Ramos (cell line): Measurements from ENCODE around the gene KRTAP9-6.
"Not testable (repeated sequence)": the region's sequence is repeated elsewhere in the genome, so short reads cannot be mapped to it uniquely, and the experiment has no call there.

Experiments used
- in situ Hi-C: fragments of 300-500 bp; cut with MboI; formaldehyde crosslinking; loops from one replicate; pipeline ENCODE4 v1.14.3; 2022; ENCODE audit warnings: low sequenced_read_pairs; ENCODE audit not compliant: unreplicated experiment

Gene KRTAP9-6

DNA sequence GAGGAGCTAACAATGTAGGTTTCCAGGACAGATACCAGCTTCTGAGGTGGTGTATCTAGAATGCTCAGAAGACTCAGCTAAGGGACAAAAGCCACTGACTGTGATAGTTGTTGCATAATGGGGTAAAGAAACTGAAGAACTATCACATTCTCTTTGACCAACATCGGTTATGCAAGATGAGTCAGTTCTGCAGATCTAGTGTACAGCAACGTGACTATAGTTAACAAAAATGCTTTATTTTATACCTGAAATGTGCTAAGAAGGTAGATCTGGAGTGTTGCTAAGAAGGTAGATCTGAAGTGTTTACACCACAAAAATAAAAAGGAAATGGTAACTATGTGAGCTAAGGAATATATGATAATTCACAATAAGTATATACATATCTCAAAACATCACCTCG lies 2.5 kb downstream of the KRTAP9-6 start:
- in situ Hi-C loops: no loop called here

DNA sequence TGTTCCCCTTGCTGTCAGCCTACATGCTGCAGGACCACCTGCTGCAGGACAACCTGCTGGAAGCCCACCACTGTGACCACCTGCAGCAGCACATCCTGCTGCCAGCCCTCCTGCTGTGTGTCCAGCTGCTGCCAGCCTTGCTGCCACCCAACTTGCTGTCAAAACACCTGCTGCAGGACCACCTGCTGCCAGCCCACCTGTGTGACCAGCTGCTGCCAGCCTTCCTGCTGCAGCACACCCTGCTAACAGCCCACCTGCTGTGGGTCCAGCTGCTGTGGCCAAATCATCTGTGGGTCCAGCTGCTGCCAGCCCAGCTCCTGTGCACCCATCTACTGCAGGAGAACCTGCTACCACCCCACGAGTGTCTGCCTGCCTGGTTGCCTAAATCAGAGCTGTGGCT lies 6.1 kb downstream of the KRTAP9-6 start:
- in situ Hi-C loops: not testable (repeated sequence)

DNA sequence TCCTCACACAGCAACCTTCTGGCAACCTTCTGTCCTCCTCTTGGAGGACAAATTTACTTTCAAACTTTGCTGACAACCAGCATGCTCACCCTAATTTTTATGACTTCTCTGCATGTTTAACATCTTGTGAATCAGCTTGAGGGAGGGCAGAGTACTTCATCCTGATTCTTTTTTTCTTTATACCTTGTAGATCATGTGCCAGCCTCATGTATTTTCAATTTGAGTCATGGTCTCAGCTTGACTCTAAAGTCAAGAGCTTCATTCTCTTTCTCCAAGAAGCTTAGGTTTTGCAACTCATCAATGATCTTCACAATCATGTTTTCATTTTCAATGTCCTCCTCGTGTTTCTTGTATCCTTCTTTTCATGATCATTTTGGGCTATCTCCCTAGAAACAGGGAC lies 6.7 kb downstream of the KRTAP9-6 start:
- in situ Hi-C loops: no loop called here

DNA sequence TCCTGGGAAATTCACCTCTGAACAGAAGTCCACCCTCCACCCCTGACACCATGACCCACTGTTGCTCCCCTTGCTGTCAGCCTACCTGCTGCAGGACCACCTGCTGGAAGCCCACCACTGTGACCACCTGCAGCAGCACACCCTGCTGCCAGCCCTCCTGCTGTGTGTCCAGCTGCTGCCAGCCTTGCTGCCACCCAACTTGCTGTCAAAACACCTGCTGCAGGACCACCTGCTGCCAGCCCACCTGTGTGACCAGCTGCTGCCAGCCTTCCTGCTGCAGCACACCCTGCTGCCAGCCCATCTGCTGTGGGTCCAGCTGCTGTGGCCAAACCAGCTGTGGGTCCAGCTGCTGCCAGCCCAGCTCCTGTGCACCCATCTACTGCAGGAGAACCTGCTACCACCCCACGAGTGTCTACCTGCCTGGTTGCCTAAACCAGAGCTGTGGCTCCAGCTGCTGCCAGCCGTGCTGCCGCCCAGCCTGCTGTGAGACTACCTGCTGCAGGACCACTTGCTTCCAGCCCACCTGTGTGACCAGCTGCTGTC lies 10.5 kb downstream of the KRTAP9-6 start, which contains the start of gene KRTAP9-7:
Gene KRTAP9-7, plus strand, starts transcription at position 51 of the 543 bp plus-strand sequence. Its CDS starts 0 bp downstream, at position 51.
- in situ Hi-C loops: not testable (repeated sequence)

DNA sequence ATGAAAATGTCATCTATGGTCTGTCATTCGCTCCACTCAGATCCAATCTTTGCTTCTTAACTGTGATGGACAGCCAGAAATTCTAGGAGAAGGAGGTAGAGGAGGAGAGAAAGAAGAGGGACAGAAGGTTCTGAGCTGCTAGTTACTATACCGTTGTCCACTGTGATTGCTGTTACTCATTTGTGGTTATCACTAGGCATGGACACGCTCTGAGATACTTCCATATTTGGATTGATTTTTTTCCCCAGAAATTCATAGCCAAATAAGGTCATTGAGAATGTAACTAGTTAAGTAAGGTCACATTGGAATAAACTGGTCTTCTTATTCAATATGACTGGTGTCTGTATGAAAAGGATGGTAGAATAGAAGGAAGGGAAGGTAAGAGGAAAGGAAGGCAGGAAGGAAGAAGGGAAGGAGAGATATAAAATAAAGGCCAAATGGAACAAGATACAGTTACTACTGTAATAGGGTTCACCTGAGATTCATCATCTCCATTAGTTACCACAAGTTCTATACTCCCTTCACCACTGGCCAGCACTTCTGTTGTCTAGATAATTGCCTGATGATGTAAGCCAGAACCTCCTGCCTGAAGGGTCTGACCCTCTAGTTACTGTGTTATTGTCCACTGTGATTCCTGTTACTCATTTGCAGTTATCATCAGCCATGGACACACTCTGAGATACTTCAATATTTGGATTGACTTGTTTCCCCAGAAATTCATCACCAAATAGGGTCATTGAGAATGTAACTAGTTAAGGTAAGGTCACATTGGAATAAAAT lies 13.2 kb downstream of the KRTAP9-6 start:
- in situ Hi-C loops: no loop called here

DNA sequence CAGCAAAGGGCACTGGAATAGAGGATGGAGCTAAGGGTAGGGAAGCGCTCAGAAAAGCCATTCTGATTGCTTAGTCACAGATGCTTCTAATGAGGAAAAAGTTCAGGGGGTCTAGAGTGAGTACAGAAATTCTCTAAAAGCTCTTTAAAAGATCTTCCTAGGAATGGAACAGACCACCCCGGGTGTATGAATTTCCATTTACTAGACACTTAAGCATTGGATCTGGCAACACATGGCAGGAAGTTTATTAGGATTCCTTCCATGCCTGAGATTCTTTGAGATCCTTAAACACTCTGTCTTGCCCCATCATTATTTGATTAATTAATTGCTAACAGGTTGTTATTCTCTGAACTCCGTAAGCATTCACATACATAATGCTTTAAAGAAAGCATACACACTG lies 18.9 kb downstream of the KRTAP9-6 start:
- in situ Hi-C loops: no loop called here

DNA sequence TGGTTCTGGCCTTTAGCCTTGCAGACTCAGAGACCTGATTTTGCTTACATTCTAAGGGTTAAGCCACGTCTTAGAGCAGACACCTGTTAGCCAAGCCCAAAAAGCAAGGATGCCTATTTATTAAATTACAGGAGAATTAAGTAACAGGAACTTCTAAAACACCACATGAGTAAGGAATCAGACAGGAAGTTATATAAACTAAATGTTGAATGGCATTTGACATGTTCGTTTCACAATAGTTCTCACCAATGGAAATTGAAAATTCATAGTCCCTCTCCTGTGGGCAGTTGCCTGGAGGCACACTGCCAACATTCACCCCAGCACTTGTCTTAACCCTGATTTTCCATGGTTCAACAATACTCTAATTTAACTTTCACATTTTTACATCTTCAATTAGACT lies 19.4 kb downstream of the KRTAP9-6 start:
- in situ Hi-C loops: no loop called here

DNA sequence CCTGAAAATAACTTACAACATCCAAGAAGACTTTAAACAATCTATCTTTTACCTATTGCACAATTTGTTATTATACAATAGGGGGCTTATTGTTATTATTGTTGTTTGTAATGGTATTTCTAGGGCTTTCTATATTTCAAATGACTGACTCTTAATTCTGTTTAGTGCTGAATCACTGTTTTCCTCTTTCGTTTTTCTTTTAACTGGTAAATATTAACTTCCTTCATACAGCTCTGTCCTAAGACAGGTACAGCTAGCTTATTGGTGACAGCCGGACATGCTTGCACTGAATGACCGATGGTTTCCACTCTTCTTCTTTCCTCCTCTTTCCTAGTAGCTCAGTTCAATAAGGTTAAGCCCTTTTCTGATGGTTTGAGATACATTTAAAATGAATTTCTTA lies 21.9 kb downstream of the KRTAP9-6 start:
- in situ Hi-C loops: no loop called here

DNA sequence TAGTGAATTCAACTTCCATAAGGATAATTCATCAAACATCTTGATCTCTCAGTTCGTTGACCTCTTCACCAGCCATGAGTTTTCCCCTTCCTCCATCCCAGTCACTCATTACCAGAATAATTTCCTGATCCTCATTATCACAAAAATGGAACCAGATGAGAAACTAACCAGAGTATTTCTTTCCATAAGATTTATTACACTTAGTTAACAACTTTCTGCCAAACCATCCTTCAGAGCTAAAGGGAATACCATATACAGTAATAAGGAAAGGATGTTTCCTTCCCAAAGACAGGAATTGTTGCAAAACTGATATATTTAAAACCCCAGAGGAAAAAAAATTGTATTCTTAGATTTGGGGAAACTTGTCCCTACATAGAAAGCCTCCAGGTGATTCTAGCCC lies 28.8 kb downstream of the KRTAP9-6 start:
- in situ Hi-C loops: no loop called here

DNA sequence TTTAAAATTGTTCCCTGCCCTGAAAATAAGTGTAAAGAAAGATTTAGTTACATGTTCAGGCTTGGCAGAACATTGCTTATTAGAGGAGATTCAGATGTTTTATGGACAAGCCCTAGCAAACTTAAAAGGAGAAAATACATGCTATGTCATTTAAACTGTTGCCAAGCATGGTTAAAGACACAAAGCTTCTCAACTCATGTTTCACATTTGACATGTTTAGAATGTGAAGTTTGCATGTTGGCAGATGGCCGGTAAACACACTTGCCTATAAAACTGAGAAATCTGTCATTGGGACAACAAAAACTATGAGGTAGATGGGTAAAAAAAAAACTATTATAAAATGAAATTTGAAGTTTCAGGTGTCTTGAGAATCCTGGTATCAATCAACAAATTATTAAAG lies 31.7 kb downstream of the KRTAP9-6 start:
- in situ Hi-C loops: no loop called here

DNA sequence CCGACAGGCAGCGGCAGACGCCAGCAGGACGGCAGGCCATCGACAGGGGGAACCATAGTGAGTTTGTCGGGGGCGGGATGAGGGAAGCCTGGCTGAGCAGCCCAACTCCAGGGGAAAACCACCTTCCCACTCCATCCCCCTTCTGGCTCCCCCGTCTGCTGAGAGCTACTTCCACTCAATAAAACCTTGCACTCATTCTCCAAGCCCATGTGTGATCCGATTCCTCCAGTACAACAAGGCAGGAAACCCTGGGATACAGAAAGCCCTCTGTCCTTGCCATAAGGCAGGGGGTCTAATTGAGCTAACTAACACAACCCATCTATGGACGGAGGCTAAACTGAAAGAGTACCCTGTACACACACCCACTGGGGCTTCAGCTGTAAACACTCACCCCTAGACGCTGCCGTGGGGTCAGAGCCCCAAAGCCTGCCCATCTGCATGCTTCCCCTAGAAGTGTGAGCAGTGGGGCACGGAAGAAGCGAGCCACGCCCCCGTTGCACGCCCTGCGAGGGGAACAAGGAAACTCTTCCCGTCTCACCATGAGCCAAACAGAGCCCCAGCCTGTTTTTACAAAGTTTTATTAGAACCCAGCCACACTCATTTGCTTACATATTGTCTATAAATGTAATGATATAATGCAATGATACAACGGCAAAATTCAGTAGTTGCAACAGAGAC lies 33.4 kb downstream of the KRTAP9-6 start:
- in situ Hi-C loops: no loop called here

DNA sequence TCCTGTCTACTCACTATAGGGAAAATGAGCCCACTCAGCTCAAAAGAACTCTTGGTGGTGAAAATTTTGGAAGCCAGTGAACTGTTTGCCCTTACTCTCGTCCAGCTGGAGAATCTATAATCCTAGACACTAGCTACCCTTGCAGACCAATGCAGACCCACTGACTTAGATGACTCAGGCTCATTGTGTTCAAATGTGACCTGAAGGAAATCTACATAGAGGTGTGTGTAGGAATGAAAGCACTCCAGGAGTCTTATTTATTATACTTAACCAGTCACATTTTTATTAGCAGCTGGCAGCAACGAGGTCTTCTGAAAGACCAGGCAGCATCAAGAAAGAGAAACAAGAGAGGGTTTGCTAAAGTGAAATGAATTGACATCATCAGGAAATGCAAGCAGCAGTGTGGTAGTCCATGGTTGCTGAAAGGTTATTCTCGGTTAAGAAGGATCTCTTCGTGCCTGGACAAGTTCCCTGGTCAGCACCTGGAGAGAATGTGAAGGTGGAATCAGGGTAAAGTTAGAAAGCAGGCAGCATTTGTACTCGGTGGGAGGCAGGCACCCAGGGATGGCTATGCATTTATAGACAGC lies 36.1 kb downstream of the KRTAP9-6 start:
- in situ Hi-C loops: no loop called here

DNA sequence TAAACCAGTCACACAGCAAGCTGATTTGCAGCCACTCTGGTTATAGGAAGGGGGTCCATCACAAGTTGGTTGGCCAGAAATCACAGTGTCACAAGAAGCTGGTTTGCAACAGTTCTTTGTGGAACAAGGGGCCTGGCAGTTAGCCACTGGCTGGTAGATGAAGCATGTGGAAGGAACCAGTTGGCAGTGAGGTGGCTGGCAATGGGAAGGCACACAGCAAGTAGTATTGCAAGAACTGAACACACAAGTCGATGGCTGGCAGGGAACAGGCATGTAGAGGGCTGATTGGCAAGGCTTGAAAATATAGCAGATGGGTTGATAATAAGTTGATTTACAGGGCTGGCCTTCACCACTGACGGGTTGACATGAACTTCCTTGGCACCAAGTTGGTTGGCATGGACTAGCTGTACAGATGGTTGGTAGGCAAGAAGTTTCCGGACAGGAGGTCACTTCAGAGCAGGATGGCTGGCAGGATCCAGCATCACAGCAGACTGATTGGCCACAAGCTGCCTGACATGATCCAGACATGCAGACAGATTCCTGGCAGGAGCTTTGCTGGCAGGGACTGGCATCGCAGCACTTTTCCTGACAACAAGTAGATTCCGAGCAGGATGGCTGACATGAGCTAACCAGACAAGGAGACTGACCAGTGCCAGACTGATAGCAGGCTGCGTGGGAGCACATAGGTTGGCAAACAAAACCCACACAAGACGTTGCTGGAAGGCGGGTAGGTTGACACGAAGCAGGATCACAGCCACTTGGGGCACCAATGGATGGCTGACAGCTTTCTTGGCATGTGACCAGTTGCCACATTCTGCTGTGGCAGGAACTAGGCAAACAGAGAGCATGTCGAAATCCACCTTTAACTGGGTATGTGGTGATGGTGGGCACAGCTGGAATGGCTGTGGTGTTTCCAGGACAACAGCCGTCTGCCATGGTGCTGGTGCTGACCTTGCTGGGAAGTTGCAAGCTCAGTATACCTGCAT lies 37.0 kb downstream of the KRTAP9-6 start, which contains the start of gene KRTAP29-1:
Gene KRTAP29-1, minus strand, starts transcription at position 936 of the 986 bp plus-strand sequence. Its CDS starts 0 bp downstream, at position 936.
- in situ Hi-C loops: no loop called here

DNA sequence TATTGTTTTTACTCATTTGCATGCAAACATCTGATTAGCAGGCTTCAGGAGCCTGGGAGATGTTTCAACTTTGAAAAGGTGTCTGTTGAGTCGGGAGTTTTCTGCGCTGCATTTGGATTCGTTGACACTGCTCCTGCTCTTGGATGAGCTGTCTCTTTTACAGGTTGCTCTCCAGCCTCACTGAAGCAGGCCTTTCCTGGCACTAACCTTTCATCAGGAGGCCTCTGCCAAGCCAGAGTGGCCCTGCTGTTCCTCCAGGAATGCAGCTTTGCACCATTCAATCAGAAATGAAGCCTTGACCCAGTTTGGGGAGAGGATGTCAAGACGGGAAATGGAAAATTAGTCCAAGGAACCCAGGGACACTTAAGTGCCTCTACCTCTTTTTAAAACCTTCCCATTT lies 37.8 kb downstream of the KRTAP9-6 start:
- in situ Hi-C loops: no loop called here

DNA sequence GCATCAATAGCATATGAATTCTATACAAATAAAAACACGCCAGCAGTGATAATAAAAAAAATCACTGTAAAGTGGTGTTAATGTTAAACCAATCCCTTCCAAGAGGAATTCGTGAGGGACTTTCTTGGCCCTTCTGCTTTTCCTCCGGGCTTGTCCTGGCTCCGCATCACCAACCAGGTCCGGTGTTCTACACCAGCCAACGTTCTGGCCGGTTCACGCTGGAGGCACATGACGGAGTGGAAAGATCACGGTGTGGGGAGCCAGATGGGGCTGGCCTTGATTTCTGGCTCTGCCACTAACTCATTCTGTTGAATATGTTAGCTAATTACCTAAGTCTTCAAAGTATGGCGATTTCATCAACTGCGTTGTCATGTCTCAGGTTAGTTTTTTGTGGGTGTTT lies 38.9 kb downstream of the KRTAP9-6 start:
- in situ Hi-C loops: no loop called here

DNA sequence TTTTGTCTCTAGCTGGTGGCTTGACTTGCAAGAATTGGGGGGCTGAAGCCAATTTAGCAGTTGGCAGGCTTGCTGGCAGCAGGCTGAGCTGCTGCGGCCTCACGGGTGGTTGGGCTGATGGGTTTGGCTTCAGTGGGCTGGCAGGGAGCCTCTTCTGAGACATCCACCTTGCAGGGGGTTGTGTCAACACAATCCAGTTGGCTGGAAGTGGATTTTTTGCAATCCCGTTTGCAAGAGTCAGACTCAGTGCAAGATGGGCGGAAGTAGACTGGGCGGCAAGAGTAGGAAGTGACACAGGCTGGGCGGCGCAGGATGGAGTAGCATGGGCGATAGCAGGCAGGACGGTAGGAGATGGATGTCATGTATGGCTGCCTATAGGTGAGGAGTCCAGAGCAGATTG lies 42.5 kb downstream of the KRTAP9-6 start:
- in situ Hi-C loops: no loop called here

DNA sequence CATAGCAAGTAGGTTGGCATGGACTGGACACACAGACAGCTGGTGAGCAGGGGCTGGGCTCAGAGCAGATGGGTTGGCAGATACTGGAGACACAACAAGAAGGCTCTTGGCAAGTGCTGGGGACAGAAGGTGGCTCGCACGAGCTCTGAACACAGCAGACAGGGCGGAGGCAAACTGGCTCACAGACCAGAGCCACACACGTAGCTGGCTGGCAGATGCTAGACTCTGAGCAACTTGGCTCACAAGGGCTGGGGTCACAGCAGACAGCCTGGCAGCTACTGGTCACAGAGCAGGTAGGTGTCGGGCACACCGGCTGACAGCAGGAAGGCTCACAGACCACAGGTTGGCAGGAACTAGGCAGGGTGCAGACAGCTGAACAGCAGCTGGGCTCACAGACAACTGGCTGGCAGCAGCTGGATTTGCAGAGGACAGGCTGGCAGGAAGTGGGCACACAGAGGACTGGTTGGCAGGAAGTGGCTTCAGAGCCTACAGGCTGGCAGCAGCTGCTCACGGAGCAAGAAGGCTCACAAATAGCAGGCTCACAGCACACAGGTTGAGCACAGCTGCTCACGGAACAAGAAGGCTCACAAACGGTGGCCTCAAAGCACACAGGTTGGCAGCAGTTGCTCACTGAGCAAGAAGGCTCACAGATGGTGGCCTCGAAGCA lies 43.2 kb downstream of the KRTAP9-6 start:
- in situ Hi-C loops: no loop called here

DNA sequence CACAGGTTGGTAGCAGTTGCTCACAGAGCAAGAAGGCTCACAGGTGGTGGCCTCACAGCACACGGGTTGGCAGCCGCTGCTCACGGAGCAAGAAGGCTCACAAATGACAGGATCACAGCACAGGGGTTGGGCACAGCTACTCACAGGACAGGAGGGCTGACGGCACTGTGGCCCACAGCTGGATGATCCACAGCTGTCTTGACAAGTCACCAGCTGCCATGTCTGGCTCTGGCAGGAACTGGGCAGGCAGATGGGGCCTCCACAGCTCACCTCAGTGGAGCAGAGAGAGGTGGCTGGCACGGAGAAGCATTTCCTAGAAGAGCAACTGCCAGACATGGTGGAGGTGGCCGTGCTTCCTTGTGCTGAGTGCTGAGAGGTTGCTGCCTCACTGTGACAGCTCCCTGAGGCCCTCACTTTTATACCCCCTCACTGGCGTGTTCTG lies 43.8 kb downstream of the KRTAP9-6 start, which contains the start of gene KRTAP16-1:
Gene KRTAP16-1, minus strand, starts transcription at position 392 of the 442 bp plus-strand sequence. Its CDS starts 56 bp downstream, at position 336.
- in situ Hi-C loops: no loop called here

DNA sequence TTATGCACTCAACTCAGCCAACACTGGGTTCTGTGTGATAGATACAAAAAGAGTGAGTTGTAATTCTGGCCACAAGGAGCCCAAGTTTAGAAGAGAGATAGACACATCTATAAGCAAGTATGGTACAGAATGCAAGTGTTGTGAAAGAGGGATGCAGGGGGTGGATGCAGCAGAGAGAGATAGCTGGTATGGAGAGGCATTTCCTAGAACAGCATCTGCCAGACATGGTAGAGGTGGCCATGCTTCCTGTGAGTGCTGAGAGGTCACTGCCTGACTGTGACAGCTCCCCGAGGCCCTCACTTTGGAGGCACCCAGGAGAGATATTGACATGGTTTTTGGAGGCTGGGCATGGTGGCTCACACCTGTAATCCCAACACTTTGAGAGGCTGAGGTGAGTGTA lies 45.9 kb downstream of the KRTAP9-6 start:
- in situ Hi-C loops: no loop called here
